Endodermal cell (in vitro differentiated cells): Measurements from ENCODE around the gene OR4M2. TPM values are rescaled to one million over a fixed set of nuclear protein-coding genes. Genes with fewer than 3 reads are reported as not detected.
"Not testable (repeated sequence)": the region's sequence is repeated elsewhere in the genome, so short reads cannot be mapped to it uniquely, and the experiment has no call there.

Experiments
- DNase-seq: peaks from one replicate; pipeline ENCODE4 v3.0.0-alpha.2; 2017
- H3K27ac ChIP-seq: 2 replicates; pipeline ENCODE4 v1.5.1; 2013; ENCODE audit warnings: mild to moderate bottlenecking, low read depth, low read length, moderate library complexity
- H3K27me3 ChIP-seq: 2 replicates; pipeline ENCODE4 v1.6.1; 2013; ENCODE audit warnings: mild to moderate bottlenecking, low read length, moderate library complexity; ENCODE audit not compliant: insufficient read depth, control insufficient read depth, poor library complexity, severe bottlenecking
- H3K36me3 ChIP-seq: 2 replicates; pipeline ENCODE4 v1.7.0; 2013; ENCODE audit warnings: mild to moderate bottlenecking, low read length, moderate library complexity; ENCODE audit not compliant: control insufficient read depth, insufficient read depth
- H3K4me1 ChIP-seq: one replicate; pipeline ENCODE4 v1.7.0; 2013; ENCODE audit warnings: low read length; ENCODE audit not compliant: control insufficient read depth, insufficient read depth
- H3K4me3 ChIP-seq: 2 replicates; pipeline ENCODE4 v1.5.1; 2013; ENCODE audit warnings: mild to moderate bottlenecking, low read length, moderate library complexity
- H3K9ac ChIP-seq: 2 replicates; pipeline ENCODE4 v1.6.1; 2013; ENCODE audit warnings: mild to moderate bottlenecking, low read length, moderate library complexity; ENCODE audit not compliant: poor library complexity, severe bottlenecking; ENCODE audit errors: extremely low read depth
- H3K9me3 ChIP-seq: 2 replicates; pipeline ENCODE4 v1.6.1; 2013; ENCODE audit warnings: mild to moderate bottlenecking, low read length, moderate library complexity; ENCODE audit not compliant: control insufficient read depth
- H3K27ac Mint-ChIP-seq: 2 replicates; pipeline ENCODE4 v1.8.0; 2020; ENCODE audit warnings: mixed read lengths
- H3K27me3 Mint-ChIP-seq: 2 replicates; pipeline ENCODE4 v1.8.0; 2021; ENCODE audit warnings: mild to moderate bottlenecking, mixed read lengths; ENCODE audit not compliant: insufficient read depth
- H3K36me3 Mint-ChIP-seq: 2 replicates; pipeline ENCODE4 v1.8.0; 2020; ENCODE audit warnings: low read depth, mixed read lengths
- H3K4me1 Mint-ChIP-seq: 2 replicates; pipeline ENCODE4 v1.8.0; 2020; ENCODE audit warnings: mixed read lengths
- H3K4me3 Mint-ChIP-seq: 2 replicates; pipeline ENCODE4 v1.8.0; 2020; ENCODE audit warnings: mild to moderate bottlenecking, moderate library complexity, mixed read lengths
- H3K9me3 Mint-ChIP-seq: 2 replicates; pipeline ENCODE4 v1.8.0; 2020; ENCODE audit warnings: mild to moderate bottlenecking, mixed read lengths
- WGBS, 2 experiments: methylation state at CpG; one replicate each; pipeline versions ENCODE4 v1.1.5 to v1.1.7; 2013; ENCODE audit warnings: missing lambda C conversion rate in 2 of 2, mixed read lengths in 1 of 2; ENCODE audit not compliant: insufficient coverage in 1 of 2, insufficient read length in 1 of 2; 5-methylcytosine and 5-hydroxymethylcytosine counted together
- long read RNA-seq, 4 experiments: library from polyadenylated mRNA in 2 of 4; library from RNA in 1 of 4; library from capped mRNA in 1 of 4; stranded (forward) in 3 of 4; unstranded in 1 of 4; transcript quantifications; one replicate each; pipeline ENCODE4 v2.0.0, GENCODE V29; 2020 to 2021; ENCODE audit warnings: inconsistent platforms in 1 of 4
- polyA plus RNA-seq, 2 experiments: library from polyadenylated mRNA; stranded (reverse); fragments of 50-300 nt; gene quantifications; one replicate each; pipeline ENCODE4 v1.2.3, GENCODE V29; 2013
- total RNA-seq, 2 donors: library from RNA; stranded (reverse); fragmentation: NEBNext Ultra II Directional in 1 of 2; extraction: Animal tissue kit (Norgen Biotek cat#: 25700) in 1 of 2; gene quantifications; 2 replicates in 1 of 2; 3 replicates in 1 of 2; pipeline ENCODE4 v1.2.1, GENCODE V29; 2021

The OR4M2 gene, protein sequence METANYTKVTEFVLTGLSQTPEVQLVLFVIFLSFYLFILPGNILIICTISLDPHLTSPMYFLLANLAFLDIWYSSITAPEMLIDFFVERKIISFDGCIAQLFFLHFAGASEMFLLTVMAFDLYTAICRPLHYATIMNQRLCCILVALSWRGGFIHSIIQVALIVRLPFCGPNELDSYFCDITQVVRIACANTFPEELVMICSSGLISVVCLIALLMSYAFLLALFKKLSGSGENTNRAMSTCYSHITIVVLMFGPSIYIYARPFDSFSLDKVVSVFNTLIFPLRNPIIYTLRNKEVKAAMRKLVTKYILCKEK
- not detected for total RNA-seq
- polyA plus RNA-seq (2013, experiment 1 of 2), result not detected
- not detected for polyA plus RNA-seq (2013, experiment 2 of 2)
- long read RNA-seq, experiment 1, result 0 reads
- long read RNA-seq, experiment 2, result 0 reads
- long read RNA-seq, experiment 3, result 0 reads
- long read RNA-seq, experiment 4, result 0 reads

DNA sequence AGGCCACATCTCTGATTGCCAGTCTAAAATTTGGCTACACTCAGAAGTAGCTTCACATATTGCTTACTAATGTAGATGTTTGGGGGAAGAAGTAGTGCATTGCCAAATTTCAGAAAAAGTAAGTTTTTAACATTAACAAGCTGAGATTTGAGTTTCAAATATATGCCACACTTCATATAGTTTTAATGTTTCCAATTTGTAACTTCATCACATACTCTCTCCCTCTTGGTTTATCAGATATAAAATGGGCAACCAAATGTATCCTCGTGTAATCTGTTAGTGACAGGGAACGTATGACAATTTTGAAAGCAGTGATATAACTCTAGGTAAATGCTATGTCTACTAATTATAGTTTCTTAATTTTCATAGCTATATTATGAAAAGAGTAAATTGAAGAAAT, at the start of gene OR4M2:
Gene OR4M2, plus strand, starts transcription at position 301 of the 400 bp plus-strand sequence. Its CDS starts 98 bp downstream, at position 399.
- not testable (repeated sequence) for H3K4me1 Mint-ChIP-seq, H3K9ac ChIP-seq, H3K27ac Mint-ChIP-seq, H3K27me3 ChIP-seq, H3K4me3 ChIP-seq, H3K36me3 Mint-ChIP-seq, H3K36me3 ChIP-seq, H3K27me3 Mint-ChIP-seq, H3K4me1 ChIP-seq, H3K9me3 ChIP-seq, DNase-seq, H3K27ac ChIP-seq, H3K4me3 Mint-ChIP-seq, H3K9me3 Mint-ChIP-seq
- no CpG with 5 or more reads among the region's 2 CpGs for WGBS, 2 experiments

DNA sequence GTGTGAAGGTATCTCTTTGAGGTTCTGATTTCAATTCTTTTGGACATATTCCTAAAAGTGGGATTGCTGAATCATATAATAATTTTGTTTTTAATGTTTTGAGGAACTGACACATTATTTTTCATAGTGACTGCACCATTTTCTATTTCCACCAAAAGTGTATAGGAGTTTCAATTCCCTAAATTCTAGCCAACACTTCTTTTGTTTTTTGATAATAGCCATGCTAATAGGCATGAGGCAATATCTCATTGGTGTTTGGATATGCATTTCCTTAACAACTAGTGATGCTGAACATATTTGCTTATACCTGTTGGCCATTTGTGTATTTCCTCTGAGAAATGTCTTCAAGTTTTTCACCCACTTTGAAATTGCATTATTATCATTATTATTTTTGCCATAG, 11.1 kb upstream of the OR4M2 start:
- H3K27me3 Mint-ChIP-seq, DNase-seq, H3K4me3 Mint-ChIP-seq, H3K4me3 ChIP-seq, H3K36me3 Mint-ChIP-seq, H3K27ac Mint-ChIP-seq, H3K27ac ChIP-seq, H3K4me1 Mint-ChIP-seq, H3K9me3 Mint-ChIP-seq, H3K36me3 ChIP-seq, H3K9me3 ChIP-seq, H3K27me3 ChIP-seq, H3K4me1 ChIP-seq, H3K9ac ChIP-seq: not testable (repeated sequence)

- H3K4me3 ChIP-seq, H3K9ac ChIP-seq, H3K4me3 Mint-ChIP-seq, H3K27ac Mint-ChIP-seq, H3K27me3 ChIP-seq, H3K27me3 Mint-ChIP-seq, H3K4me1 Mint-ChIP-seq, H3K9me3 ChIP-seq, DNase-seq, H3K27ac ChIP-seq, H3K36me3 Mint-ChIP-seq, H3K9me3 Mint-ChIP-seq, H3K4me1 ChIP-seq, H3K36me3 ChIP-seq: not testable (repeated sequence)
- no CpG with 5 or more reads among the region's 3 CpGs for WGBS, 2 experiments
Measured at GRCh38 chr15:22081386-22081785, 1.1 kb downstream of the OR4M2 start.

DNA sequence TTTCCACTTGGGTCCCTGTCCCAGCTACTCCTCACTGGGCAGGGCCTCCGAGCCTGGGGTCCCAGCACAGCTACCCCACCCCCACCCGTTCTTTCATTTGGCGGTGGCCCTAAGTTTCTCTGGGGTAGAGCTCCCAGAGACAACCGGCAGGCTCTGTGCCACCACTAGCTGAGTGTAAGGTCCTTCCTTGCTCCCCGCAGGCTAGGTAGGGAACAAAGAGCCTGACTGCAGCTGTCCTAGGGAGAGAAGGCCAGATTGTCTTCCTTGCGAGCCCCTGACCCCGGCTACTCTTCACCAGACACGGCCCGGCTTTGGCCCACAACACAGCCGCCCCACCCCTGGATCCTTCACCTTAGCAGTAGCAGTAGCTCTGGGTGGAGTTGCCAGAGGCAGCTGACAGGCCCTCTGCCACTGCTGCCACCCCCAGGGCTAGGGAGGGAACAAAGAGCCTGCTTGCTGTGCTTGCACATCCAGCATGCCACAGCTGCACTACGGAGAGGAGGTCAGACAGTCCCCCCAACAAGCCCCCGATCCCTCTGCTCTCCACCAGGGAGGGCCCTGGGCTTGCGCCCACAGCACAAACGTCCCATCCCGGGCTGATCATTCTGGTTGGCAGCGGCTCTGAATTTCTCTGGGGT, 18.4 kb downstream of the OR4M2 start:
- not testable (repeated sequence) for H3K27ac Mint-ChIP-seq, H3K9me3 Mint-ChIP-seq

GRCh38 chr15:22099289-22099891, 19.1 kb downstream of the OR4M2 start:
- not testable (repeated sequence) for H3K36me3 Mint-ChIP-seq, H3K27ac Mint-ChIP-seq, H3K9me3 ChIP-seq, H3K27me3 Mint-ChIP-seq, H3K4me1 ChIP-seq, H3K27ac ChIP-seq, H3K27me3 ChIP-seq, H3K9ac ChIP-seq, H3K4me1 Mint-ChIP-seq, DNase-seq, H3K4me3 ChIP-seq, H3K9me3 Mint-ChIP-seq, H3K4me3 Mint-ChIP-seq, H3K36me3 ChIP-seq
- WGBS, 2 experiments, result no CpG with 5 or more reads among the region's 17 CpGs

More for the DNA sequence above, 18.4 kb downstream of the OR4M2 start:
- not testable (repeated sequence) for H3K36me3 Mint-ChIP-seq, H3K27me3 ChIP-seq, H3K9me3 ChIP-seq, H3K4me3 ChIP-seq, H3K36me3 ChIP-seq, H3K27me3 Mint-ChIP-seq, H3K4me1 ChIP-seq, H3K4me3 Mint-ChIP-seq, H3K9ac ChIP-seq, H3K4me1 Mint-ChIP-seq, H3K27ac ChIP-seq, DNase-seq
- no CpG with 5 or more reads among the region's 16 CpGs for WGBS, 2 experiments

DNA sequence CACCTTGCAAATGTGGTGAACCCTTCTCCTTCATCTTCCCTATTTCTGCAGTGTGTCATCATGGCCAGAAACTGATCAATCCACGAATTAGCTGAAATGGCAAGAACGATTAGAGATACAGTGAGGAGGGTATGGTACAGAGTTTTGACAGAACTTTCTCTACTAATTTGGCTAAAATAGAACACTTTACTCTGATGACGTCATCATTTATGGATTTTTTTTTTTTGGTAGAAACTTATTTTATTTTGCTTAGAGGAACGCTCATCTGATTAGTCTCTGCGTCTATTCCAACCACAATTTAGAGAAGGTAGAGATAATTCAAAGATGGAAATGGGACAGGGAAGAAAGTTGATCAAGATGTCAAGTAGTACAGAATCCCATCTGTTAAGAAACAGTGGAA, 41.7 kb downstream of the OR4M2 start:
- not testable (repeated sequence) for H3K9me3 Mint-ChIP-seq, H3K27me3 ChIP-seq, H3K27ac ChIP-seq, H3K36me3 Mint-ChIP-seq, H3K36me3 ChIP-seq, H3K4me1 Mint-ChIP-seq, H3K9me3 ChIP-seq, H3K4me1 ChIP-seq, H3K27me3 Mint-ChIP-seq, H3K4me3 ChIP-seq, DNase-seq, H3K27ac Mint-ChIP-seq, H3K9ac ChIP-seq, H3K4me3 Mint-ChIP-seq
- 74% methylated on average over 4 of the region's 5 CpGs; no CpG with 5 or more reads in 1 of the 2 experiments for WGBS, 2 experiments
